Hepatocyte (in vitro differentiated cells): Measurements from ENCODE around the gene SCN2A. TPM values are rescaled to one million over a fixed set of nuclear protein-coding genes. Genes with fewer than 3 reads are reported as not detected.

Experiments
- DNase-seq: peaks from one replicate; pipeline ENCODE4 v3.0.0-alpha.2; 2016; ENCODE audit warnings: low spot score
- H2AFZ ChIP-seq: fragments of 200-600 bp; sonication (generic); 2 replicates; pipeline ENCODE4 v1.6.0; 2016; ENCODE audit warnings: antibody characterized with exemption, mild to moderate bottlenecking
- H3K27ac ChIP-seq: fragments of 200-600 bp; sonication (generic); 2 replicates; pipeline ENCODE4 v1.5.1; 2016; ENCODE audit warnings: mild to moderate bottlenecking
- H3K27me3 ChIP-seq: fragments of 200-600 bp; sonication (generic); 2 replicates; pipeline ENCODE4 v1.6.1; 2016
- H3K36me3 ChIP-seq: fragments of 200-600 bp; sonication (generic); replicated peaks from 2 replicates; pipeline ENCODE4 v1.5.1; 2016; ENCODE audit warnings: low read depth; ENCODE audit not compliant: insufficient read depth
- H3K4me1 ChIP-seq: fragments of 200-600 bp; sonication (generic); 2 replicates; pipeline ENCODE4 v1.5.1; 2016; ENCODE audit warnings: mild to moderate bottlenecking, moderate library complexity; ENCODE audit not compliant: insufficient read depth
- H3K4me2 ChIP-seq: fragments of 200-600 bp; sonication (generic); 2 replicates; pipeline ENCODE4 v1.6.0; 2016
- H3K4me3 ChIP-seq: fragments of 200-600 bp; sonication (generic); 2 replicates; pipeline ENCODE4 v1.5.1; 2016; ENCODE audit warnings: mild to moderate bottlenecking
- H3K79me2 ChIP-seq: fragments of 200-600 bp; sonication (generic); 2 replicates; pipeline ENCODE4 v1.6.0; 2017; ENCODE audit warnings: mild to moderate bottlenecking
- H3K9me2 ChIP-seq: fragments of 200-600 bp; sonication (generic); replicated peaks from 2 replicates; pipeline ENCODE4 v1.6.0; 2017; ENCODE audit warnings: mild to moderate bottlenecking; ENCODE audit not compliant: insufficient read depth
- H3K9me3 ChIP-seq: fragments of 200-600 bp; sonication (generic); 2 replicates; pipeline ENCODE4 v1.5.1; 2016; ENCODE audit warnings: low read depth, mild to moderate bottlenecking
- H4K20me1 ChIP-seq: fragments of 200-600 bp; sonication (generic); 2 replicates; pipeline ENCODE4 v1.6.0; 2016; ENCODE audit warnings: mild to moderate bottlenecking; ENCODE audit not compliant: insufficient read depth, poor library complexity, severe bottlenecking
- CTCF ChIP-seq: fragments of 200-600 bp; sonication (generic); IDR thresholded peaks from 2 replicates; pipeline ENCODE4 v1.5.1; 2016; ENCODE audit warnings: antibody characterized with exemption, mild to moderate bottlenecking; ENCODE audit not compliant: poor library complexity
- EZH2 ChIP-seq: fragments of 200-600 bp; sonication (generic); IDR thresholded peaks from 2 replicates; pipeline ENCODE4 v1.6.1; 2016; ENCODE audit warnings: antibody characterized with exemption, mild to moderate bottlenecking, borderline replicate concordance
- EZH2phosphoT487 ChIP-seq: fragments of 200-600 bp; sonication (generic); IDR thresholded peaks from one replicate; pipeline ENCODE4 v1.6.1; 2018; ENCODE audit warnings: antibody characterized with exemption, mild to moderate bottlenecking, low read depth, moderate library complexity; ENCODE audit not compliant: unreplicated experiment, severe bottlenecking
- WGBS: methylation state at CpG from one replicate; pipeline ENCODE4 v1.1.6; 2016; ENCODE audit warnings: low lambda C conversion rate; ENCODE audit errors: missing lambda C conversion rate; 5-methylcytosine and 5-hydroxymethylcytosine counted together
- polyA plus RNA-seq: library from polyadenylated mRNA; unstranded; fragments of >200 nt; fragmentation: Nextera tagmentation; extraction: Ambion mirVana; gene quantifications from 2 replicates; pipeline ENCODE4 v1.2.1, GENCODE V29; 2016
- total RNA-seq: library from RNA; depleted of rRNA; stranded (reverse); fragments of >200 nt; gene quantifications from 2 replicates; pipeline ENCODE4 v1.2.3, GENCODE V29; 2014

Gene SCN2A
- total and polyA plus RNA-seq, 2 experiments from 2014 or later = 0.86 to 2.9 TPM

DNA sequence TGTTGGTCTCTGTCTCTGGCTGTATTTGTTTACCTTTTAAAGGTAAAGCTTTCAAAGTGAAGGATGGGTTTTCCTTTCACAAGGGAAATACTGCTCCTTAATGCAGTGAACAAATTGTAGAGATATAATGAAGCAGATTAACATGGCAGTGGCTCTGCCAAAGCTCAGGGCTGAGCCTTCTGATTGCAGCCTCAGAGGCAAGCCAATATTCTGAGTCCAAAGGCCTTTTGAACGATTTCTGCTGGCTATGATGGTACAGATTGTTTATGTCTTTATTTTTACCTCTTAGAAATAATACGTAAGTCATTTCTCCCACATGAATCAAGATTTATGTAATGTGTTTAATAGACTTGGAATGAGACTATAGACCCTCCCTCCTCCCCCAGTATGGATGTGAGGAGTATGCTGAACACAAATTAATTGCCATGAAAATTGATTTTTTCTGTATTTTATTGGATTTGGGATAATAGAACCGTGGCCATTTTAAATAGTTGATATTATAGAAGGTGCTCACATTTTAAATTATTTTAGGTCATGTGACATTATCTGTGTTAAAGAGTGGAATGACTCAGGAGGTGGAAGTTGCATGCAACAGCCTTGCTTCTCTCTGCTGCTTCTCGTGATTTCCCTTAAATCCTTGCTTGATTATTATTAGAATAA lies 772 bp downstream of the SCN2A start:
- no peaks in the 10 kb centered on the region for H3K9me3 ChIP-seq
- H3K9me2 ChIP-seq = no peaks in the 10 kb centered on the region
- DNase-seq = no peak
- H3K27me3 ChIP-seq = no peaks in the 10 kb centered on the region
- no peaks in the 10 kb centered on the region for H3K36me3 ChIP-seq
- H3K4me2 ChIP-seq = no peak overlapping the region
- H4K20me1 ChIP-seq = no peaks in the 10 kb centered on the region
- no peak overlapping the region for H2AFZ ChIP-seq
- no peak for TF ChIP-seq CTCF
- TF ChIP-seq EZH2phosphoT487 = no peak
- no peak for TF ChIP-seq EZH2
- H3K4me3 ChIP-seq = no peak overlapping the region
- WGBS = 82% methylated on average over 4 of the region's 4 CpGs
- no peak overlapping the region for H3K27ac ChIP-seq
- H3K79me2 ChIP-seq = no peaks in the 10 kb centered on the region
- H3K4me1 ChIP-seq = no peaks in the 10 kb centered on the region

GRCh38 chr2:165240916-165241315 lies 1.7 kb downstream of the SCN2A start:
- Histone ChIP-seq H2AFZ (no peak overlapping the region), H4K20me1 (no peaks in the 10 kb centered on the region), H3K4me2 (no peak overlapping the region), H3K4me3 (no peak overlapping the region), H3K27me3 (no peaks in the 10 kb centered on the region), H3K79me2 (no peaks in the 10 kb centered on the region), H3K4me1 (no peaks in the 10 kb centered on the region), H3K9me2 (no peaks in the 10 kb centered on the region), H3K9me3 (no peaks in the 10 kb centered on the region), H3K36me3 (no peaks in the 10 kb centered on the region), H3K27ac (no peak overlapping the region)
- TF ChIP-seq CTCF (no peak), EZH2phosphoT487 (no peak), EZH2 (no peak)
- WGBS = 83% methylated on average over 2 of the region's 2 CpGs
- no peak for DNase-seq

GRCh38 chr2:165245081-165245793 lies 6.0 kb downstream of the SCN2A start:
- H3K9me2 ChIP-seq = no peaks in the 10 kb centered on the region
- H3K4me2 ChIP-seq = no peak overlapping the region
- H3K4me3 ChIP-seq = no peak overlapping the region
- no peaks in the 10 kb centered on the region for H4K20me1 ChIP-seq
- H3K79me2 ChIP-seq = no peaks in the 10 kb centered on the region
- H3K4me1 ChIP-seq = no peaks in the 10 kb centered on the region
- 53% methylated on average over 5 of the region's 5 CpGs for WGBS
- TF ChIP-seq CTCF (no peak), EZH2 (no peak), EZH2phosphoT487 (no peak)
- no peak overlapping the region for H3K27ac ChIP-seq
- no peaks in the 10 kb centered on the region for H3K27me3 ChIP-seq
- no peak for DNase-seq
- no peak overlapping the region for H2AFZ ChIP-seq
- H3K9me3 ChIP-seq = no peaks in the 10 kb centered on the region
- H3K36me3 ChIP-seq = no peaks in the 10 kb centered on the region
